Smooth muscle cell of the brain vasculature (primary cell): ENCODE data around the gene DPF3.

Experiments
- DNase-seq: peaks from one replicate; pipeline ENCODE4 v3.0.0-alpha.2; 2012; ENCODE audit warnings: low read depth, low spot score

Gene DPF3

GRCh38 chr14:72839753-72840607 lies 53.9 kb downstream of the DPF3 start:
- DNase-seq: no peak

- DNase-seq: no peak
Measured at GRCh38 chr14:72839351-72839750, 54.5 kb downstream of the DPF3 start.

GRCh38 chr14:72836085-72836484 lies 57.8 kb downstream of the DPF3 start:
- no peak for DNase-seq

GRCh38 chr14:72833174-72833573 lies 60.7 kb downstream of the DPF3 start:
- DNase-seq: no peak

- DNase-seq: no peak
Measured at GRCh38 chr14:72830786-72831594, 62.9 kb downstream of the DPF3 start.

GRCh38 chr14:72830356-72830755 lies 63.5 kb downstream of the DPF3 start:
- DNase-seq: no peak

- DNase-seq: no peak
Measured at GRCh38 chr14:72828604-72829003, 65.3 kb downstream of the DPF3 start.

GRCh38 chr14:72826039-72826438 lies 67.9 kb downstream of the DPF3 start:
- no peak for DNase-seq

- no peak for DNase-seq
Measured at GRCh38 chr14:72825486-72825885, 68.4 kb downstream of the DPF3 start.

- DNase-seq: no peak
Measured at GRCh38 chr14:72824051-72824450, 69.8 kb downstream of the DPF3 start.

GRCh38 chr14:72822946-72823611 lies 70.8 kb downstream of the DPF3 start:
- no peak for DNase-seq

GRCh38 chr14:72818998-72819397 lies 74.9 kb downstream of the DPF3 start:
- DNase-seq: no peak

GRCh38 chr14:72816287-72816686 lies 77.6 kb downstream of the DPF3 start:
- DNase-seq: no peak

- DNase-seq: no peak
Measured at GRCh38 chr14:72815430-72815829, 78.5 kb downstream of the DPF3 start.

GRCh38 chr14:72812292-72812851 lies 81.5 kb downstream of the DPF3 start:
- no peak for DNase-seq

- DNase-seq: no peak
Measured at GRCh38 chr14:72810201-72810600, 83.7 kb downstream of the DPF3 start.

- DNase-seq: no peak
Measured at GRCh38 chr14:72809063-72809462, 84.8 kb downstream of the DPF3 start.

GRCh38 chr14:72808564-72808963 lies 85.3 kb downstream of the DPF3 start:
- DNase-seq: peak; percentile 43

- DNase-seq: no peak
Measured at GRCh38 chr14:72802588-72802946, 91.3 kb downstream of the DPF3 start.

- no peak for DNase-seq
Measured at GRCh38 chr14:72801836-72802587, 91.9 kb downstream of the DPF3 start.

GRCh38 chr14:72801381-72801812 lies 92.5 kb downstream of the DPF3 start:
- peak; percentile 84 for DNase-seq
